Measurements from ENCODE around the gene GPC4. TPM values are rescaled to one million over a fixed set of nuclear protein-coding genes. Genes with fewer than 3 reads are reported as not detected.
"Not testable (repeated sequence)": the region's sequence is repeated elsewhere in the genome, so short reads cannot be mapped to it uniquely, and the experiment has no call there.

The GPC4 gene
- total RNA-seq, 1 experiment from 2014 or later = 0.11 TPM

DNA sequence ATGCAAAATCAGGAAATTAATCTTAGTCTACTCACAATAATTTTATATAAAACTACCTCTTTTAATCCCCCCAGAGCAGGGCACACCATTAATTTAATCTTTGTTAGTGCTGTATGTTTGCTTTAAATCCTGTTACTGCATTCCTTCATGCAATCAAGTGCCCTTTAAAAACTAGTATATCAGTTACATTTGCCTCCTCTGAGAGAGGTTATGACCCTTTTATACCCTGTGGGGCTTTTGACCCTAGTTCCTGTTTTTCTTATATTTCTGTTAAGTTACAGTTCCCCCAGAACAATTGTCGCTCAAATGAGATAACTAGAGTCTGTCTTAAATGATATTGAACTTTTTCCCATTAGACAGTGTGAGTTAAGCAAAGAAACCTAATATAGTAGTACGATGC is 46.2 kb downstream of the GPC4 start:
- no peak for DNase-seq (ENCODE audit: low read depth)

DNA sequence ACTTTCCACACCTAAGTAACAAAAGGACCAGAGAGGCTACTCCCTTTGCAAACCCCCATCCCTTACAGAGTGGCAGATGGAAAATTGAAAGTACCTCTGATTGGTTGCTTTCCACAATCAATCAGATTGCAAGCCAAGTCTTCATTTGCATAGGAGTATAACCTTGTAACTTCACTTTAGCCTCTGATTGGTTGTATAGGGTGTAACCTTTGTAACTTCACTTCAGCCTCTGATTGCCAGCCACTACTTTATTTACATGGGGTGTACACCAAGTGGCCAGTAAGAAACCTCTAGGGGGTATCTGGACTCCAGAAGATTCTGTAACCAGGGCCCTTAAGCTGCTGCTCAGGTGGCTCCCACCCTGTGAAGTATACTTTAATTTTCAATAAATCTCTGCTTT is 48.6 kb downstream of the GPC4 start:
- DNase-seq (ENCODE audit: low read depth) = no peak

DNA sequence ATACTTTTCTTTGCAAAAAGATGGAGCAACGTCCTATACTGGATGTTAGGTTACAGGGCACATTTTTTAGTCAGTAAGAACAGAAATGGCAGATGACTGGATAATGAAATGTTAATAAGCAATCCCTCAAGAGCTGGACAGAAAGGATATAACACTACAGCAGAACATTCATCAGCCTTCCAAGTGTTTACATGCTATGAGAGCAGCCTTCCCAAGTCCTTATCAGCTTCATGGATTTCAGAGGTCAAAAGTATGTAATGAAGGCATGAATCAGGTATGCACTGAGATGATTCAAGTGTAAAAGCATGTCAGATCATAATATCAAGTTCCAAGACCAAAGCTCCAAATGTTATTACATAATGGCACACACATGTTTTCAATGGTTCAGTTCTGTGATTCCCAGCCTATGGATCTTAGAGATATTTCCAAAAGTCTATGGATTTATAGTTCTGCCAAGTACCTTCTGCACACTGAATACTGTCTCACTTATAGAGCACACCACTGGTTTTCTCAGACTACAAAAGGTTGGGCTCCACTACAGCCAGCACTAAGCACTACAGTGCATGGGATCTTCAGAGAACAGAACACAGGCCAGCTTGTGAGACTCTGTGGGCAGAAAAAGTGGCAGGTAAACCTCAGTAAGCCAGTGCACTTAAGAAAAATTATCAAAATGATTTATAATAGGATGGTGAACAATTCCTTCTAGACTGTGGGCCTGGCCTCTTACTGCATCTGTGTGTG is 49.2 kb downstream of the GPC4 start:
- no peak for DNase-seq (ENCODE audit: low read depth)

DNA sequence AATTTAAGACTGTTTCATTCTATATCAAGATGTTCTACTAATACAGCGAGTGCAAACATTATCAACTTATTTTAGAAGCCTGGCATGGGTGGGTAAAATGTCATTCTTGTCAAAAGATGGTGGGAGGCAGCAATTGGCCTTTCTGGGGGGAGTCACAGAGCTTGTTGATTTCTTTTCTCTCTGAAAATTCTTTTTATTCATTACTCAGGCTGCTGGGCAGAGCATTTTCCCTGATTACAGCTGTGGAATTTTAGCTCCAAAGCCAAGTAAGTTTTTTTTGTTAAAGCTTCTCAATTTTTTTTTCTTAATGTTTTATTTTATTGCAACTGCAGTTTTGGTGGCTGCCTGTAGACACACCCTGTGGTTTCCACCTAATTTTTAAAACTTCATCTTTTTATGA is 50.4 kb downstream of the GPC4 start:
- DNase-seq (ENCODE audit: low read depth) = no peak

DNA sequence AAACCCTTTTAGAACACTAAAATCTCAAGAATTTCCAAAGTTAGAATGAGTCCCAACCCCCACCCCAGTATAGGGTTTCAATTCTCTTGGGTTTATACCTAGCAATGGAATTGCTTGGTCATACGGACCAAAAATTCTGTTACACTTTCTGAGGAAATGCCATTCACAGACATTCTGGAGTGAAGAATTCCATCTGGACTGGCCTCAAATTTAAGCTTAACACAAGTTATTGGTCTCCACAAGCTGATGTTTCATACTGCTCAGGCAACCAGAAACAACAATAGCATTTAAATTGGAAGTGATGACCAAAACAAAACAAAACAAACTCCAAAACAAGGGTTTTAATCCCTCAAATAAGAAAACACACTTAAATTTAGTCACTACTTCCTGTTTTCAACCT is 51.1 kb downstream of the GPC4 start:
- no peak for DNase-seq (ENCODE audit: low read depth)

DNA sequence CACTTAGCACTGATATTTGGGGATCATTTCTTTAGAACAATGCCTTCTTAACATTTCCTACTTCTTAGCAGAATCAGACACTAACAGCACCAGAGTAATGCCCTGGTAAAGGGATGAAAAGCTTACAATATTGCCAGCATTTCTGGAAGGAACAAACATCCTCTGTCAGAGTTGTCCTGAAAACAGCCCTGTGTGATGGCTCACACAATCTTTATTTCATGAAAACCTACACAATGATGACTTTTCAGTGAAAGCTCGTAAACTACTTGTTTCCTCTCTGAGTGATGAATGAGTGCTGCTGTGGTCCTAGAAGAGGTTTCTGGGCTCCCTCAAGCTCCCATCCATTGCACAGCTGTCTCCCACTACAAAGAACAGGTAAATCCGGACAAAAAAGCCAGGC is 52.8 kb downstream of the GPC4 start:
- DNase-seq (ENCODE audit: low read depth) = no peak

DNA sequence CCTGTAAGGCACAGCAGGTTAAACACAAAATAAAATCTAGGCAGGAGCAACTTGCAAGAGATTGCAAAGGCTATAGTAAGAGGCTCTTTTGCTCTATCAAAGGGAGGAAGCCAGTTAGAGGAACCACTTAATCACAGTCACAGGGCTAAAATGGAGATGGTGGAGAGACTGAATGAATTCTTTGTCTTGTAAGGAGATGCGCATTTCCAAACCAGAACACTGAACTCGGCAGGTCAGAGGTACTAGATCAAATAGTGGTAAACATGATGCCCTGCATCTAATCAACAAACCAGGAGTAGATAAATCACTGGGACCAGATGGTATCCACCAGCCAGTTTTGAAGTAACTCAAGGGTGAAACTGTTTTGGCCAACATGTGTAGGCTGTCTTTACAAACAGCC is 55.8 kb downstream of the GPC4 start:
- DNase-seq (ENCODE audit: low read depth) = no peak

DNA sequence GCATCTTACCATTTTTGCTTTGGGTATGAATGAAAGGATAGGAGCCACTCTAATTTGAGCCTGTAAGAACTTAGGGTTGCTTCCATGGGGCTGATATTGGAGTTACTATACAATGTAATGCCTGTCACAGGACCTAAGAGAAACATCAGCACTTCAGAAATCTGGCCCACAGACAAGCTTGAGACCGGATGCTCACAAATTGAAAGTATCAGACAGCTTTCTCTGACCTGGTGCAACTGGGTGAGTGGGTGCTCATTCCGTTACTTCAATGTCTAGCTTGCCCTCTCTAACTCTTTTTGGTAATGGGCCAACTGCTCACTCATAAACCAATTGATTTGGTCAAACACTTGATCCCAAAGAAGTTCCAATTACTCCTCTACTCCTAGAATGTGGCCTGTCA is 62.1 kb downstream of the GPC4 start:
- DNase-seq (ENCODE audit: low read depth) = no peak

DNA sequence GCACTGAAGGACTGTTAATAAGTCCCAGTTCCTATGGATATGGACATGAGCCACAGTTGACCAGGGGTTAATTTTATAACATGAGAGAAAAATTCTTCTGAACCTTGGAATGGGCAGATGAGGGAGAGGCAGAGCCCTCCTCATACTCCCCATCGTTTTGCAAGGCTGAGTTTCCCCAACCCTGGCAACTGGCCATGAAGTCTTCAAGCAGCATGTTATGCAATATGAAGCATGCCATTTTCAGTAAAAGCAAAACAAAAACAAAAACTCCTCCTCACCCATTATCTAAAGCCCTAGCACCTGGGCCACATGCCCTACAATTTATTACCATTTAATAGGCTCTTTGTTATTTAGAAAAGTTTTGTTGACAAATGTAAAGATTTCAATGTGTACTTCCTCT is 64.5 kb downstream of the GPC4 start:
- DNase-seq (ENCODE audit: low read depth) = no peak

DNA sequence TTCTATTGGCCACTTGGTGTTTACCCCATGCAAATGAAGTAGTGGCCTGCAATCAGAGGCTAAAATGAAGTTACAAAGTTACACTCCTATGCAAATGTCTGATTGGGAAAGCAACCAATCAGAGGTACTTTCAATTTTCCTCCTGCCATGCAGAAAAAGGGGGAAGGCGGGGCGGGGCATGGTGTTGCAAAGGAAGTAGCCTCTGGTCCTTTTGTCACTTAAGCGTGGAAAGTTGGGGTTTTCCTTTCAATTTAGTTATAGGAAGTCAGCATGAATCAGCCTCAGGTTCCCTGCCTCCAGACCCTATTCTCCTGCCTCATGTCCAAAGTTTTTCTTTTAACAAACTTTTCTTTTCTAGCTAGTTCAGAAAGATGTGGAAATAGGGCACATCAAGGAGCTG is 69.3 kb downstream of the GPC4 start:
- DNase-seq (ENCODE audit: low read depth) = no peak

DNA sequence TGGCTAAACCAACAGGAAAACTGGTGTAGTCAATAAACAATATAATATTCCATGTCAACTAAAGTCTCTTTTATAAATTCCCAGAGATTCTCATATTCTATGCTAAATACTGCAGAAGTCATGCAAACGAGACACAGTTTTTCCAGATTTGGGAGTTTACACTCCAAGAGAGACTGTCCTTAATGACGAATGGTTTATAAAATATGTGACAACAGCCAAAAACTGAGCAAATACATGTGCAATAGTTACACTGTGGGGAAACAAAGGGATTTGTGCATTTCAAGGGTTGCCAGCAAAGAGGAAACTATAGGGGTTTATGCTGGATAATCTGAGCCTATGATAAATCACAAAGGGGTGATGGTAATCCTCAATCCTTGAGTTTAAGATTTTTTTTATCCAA is 75.7 kb downstream of the GPC4 start:
- DNase-seq (ENCODE audit: low read depth) = no peak

DNA sequence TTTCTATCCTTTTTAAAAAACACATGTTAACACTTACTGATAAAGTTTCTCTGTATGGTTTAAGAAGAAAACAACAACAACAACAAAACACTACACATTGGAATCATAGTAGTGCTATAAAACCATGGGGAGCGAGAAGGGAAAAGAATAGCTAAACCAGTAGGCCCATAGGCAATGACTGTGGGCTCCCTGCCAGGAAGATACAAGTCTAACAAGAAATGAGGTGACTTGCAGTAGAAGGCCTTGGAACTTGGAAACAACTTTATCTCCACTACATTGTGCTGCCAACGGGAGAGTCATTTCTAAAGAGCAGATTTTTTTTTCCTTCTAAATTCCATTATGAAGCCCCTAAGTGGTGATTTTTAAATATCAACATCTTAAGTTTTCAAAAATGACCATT is 78.0 kb downstream of the GPC4 start:
- DNase-seq (ENCODE audit: low read depth) = no peak

DNA sequence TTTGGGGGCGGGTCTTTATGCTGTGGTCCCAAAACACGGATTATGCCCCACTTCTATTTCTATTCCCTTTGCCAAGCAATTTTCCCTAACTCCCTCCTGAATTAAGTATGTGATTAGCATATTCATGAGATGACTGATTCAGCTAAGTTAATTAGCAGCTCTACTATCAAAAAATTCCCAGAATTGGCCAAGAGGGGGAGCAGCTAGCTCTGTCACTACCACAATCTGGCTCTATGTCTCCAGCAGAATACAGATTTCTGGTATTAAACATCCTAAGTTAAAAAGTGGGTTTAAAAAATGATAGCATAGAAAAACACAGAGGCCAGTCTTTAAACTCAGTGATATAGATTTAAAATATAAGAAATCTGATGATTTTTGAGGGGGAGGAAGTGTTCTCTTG is 80.3 kb downstream of the GPC4 start:
- no peak for DNase-seq (ENCODE audit: low read depth)

DNA sequence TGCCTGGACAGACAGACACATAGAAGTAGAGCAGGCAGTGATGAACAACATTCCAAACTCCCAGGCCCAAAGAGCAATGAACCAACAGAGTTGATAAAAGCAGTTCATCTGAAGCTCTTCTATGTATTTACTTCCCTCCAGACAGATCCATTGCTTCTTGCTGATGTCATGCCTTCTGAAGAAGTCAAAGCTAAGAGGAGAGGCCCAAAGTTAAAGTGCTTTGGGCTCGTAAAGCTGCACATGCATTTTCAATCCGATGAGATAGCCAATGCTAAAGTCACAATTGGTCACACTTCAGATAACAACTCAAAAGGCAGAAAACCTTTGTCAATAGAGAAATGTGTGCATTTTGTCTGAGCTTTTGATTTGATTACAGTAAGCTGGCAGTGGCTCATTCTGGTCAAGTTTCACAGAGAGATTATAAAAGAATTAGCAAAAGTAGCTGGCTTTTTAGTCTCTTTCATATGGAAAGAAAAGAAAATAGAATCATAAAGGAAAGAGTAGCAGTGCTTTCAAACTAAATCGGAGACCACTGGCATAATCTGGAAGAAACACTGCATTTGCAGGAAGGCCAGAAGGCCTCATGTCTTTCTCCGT is 82.0 kb downstream of the GPC4 start:
- no peak for DNase-seq (ENCODE audit: low read depth)

DNA sequence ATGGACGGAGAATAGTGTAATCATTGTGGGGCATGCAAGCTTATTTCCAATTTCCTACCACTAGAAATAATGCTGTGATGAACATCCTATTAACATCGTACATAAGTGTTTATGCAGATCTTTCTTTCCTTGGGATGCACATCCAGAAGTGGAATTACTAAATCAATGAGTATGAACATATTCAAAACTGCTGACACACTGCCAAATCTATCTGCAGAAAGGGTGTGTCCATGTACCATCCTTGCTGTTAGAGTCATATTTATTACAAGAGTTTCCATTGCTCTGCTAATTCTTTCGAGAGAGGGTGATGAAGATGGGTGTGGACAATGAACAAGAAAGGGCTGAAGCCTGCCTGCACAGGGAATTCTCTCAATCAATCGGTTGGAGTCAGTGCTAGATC is 82.6 kb downstream of the GPC4 start:
- no peak for DNase-seq (ENCODE audit: low read depth)

DNA sequence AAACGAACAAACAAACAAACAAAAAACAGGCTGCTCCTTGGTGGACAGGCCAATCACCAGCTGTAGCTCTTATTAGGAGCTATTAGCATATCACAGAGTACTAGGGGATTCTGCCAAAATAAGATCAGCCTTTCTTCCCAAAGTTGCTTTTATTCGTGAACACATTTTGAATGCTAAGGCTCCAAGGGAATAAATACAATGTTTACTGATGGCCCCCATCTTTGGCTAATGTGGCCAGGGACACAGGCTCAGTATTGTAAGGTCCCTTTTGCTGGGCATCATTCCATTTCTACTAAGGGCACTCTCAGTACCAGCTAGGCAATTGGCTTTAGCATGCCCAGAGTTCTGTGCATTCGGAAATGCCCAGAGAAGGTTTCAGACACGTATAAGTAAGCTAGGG is 84.3 kb downstream of the GPC4 start:
- DNase-seq (ENCODE audit: low read depth) = no peak

DNA sequence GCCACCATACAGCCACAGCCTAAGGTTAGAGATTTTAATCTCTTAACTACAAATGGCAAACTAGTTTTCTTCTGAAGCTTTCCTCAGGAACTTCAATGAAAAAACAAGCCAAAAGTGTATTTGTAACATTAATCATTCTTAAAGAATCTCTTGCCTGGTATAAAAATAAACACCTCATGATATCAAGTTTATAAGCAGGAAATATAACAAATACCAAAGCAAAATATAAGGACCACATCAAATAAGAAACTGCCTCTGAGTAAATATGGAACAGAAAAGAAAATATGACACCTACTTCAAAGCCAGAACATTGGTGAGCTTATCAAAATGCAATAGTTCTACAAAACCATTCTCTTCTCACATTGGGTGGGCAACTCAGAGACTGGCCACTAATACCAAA is 89.9 kb downstream of the GPC4 start:
- no peak for DNase-seq (ENCODE audit: low read depth)

DNA sequence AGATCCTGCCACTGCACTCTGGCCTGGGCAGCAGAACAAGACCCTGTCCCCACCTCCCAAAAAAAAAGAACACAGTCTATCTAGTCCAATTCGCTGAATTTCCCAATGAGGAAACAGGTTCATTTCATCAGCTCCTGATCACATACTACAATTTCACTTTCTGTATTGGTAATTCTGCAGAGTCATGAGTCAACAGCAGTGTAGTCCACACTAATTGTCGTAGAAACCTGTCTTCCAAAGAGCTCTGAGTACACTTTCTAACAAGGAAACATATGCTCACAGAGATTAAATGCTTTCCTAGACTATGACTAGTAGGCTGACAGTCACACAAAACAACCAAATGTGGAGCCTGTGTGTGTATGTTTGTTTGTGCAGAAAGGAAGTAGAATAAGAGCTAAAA is 91.9 kb downstream of the GPC4 start:
- DNase-seq (ENCODE audit: low read depth) = no peak

DNA sequence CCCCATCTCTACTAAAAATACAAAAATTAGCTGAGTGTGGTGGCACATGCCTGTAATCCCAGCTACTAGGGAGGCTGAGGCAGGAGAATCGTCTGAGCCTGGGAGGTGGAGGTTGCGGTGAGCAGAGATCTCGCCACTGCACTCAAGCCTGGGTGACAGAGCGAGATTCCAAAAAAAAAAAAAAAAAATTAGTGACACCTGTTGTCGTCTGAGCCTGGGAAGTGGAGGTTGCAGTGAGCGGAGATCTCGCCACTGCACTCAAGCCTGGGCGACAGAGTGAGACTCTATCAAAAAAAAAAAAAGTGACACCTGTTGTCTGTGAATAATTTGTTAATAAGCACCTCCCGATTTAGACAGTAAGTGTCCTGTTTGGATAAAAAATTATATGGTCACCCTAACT is 93.0 kb downstream of the GPC4 start:
- not testable (repeated sequence) for DNase-seq (ENCODE audit: low read depth)

DNA sequence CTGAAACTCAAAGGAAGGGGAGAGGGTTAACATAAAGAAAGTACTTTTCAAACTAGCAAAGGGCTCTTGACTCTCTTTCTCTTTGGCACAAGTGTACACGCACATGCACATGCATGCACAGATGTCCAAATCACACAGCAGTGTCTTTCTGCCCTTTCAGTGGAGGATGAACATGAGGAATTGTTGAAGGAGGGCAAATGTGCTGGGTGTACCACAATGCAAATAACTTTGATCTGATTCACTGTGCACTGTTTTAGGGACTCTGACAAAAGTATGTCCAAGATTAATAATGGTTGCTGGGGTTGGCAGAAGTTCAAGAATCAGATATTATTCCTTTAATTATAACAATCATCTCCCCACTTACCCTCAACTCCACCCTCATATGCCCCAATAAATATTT is 93.8 kb downstream of the GPC4 start:
- no peak for DNase-seq (ENCODE audit: low read depth)

DNA sequence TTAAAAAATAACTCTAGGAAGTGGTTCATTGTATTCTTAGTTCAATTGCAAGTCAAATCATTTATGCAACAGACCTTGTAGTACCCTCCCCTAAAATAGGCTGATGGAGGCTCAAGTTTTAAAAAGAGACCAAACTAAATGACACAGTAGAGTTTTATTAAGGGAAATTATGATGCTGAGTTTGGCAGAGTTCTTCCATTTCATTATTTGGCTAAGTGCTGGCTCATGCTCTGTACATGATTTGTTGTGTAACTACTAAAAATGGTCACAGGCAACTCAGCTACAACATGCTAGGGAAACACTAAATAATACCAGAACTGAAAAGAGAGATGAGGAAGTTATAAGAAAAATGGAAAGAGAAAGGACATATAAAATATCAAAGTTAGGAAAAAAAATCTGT is 101.0 kb downstream of the GPC4 start:
- no peak for DNase-seq (ENCODE audit: low read depth)

DNA sequence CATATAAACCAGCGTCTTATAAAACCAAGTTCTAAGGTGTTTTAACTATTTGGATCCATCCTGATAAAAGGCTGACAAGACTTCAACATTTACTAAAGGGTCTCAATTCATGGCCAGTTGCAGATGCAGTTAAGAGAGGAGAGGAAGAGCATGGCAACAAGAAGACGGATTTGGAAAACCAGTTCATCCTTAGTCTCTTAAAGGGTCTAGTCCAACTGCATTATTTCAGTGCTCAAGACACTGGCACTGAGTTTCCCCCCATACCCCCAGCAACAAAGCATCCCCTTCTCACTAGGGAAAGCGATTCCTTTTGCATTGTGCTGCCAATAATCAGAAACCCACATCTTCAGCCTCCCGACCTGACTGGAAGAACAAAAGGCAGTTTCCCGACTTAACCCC is 106.8 kb downstream of the GPC4 start:
- no peak for DNase-seq (ENCODE audit: low read depth)

DNA sequence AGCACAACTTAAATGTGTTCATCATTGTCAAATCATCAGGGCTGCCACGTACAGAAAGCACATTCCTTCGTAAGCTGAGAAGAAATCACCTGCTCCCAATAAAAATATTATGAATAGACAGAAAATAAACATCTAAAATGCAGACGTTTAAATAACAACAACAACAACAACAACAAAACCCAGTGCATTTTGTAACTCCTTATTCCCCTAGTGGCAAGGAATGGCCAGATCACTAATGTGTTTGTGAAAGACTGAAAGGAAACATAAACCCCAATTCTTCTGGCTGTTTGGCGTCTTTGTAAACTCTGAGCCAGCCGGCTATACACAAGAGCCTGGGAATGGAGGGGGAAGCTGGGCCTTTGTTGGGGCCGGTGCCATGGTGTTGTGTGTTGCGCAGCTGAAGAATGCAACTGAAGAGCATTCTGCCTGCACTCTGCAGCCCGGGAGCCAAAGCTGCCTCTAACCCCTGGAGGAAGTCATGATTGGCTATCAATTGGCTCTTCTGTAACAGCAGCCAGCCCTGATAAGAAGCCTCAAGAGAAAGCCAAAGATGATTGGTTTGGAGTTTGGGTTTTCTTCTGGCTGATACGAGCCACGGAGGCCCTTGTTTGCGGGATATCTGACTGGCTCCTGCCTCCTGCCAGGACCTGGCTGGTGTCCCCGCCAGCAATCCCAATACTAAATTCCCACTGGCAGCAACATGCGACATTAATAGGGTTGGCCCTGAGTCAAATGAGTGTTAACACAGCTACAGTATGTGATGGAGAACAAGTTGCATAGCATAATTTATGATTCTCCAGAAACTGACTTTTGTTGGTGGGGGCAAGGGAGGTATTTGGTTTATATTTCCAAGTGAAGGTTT is 107.4 kb downstream of the GPC4 start:
- DNase-seq (ENCODE audit: low read depth) = no peak

All from LHCN-M2 (cell line).